ENCODE data around the gene ACTMAP. TPM values are rescaled to one million over a fixed set of nuclear protein-coding genes. Genes with fewer than 3 reads are reported as not detected.

The ACTMAP gene
- polyA plus RNA-seq, 1 of the 3 experiments (the other 2 are of a cell fraction), result 6.4 TPM

- TF ChIP-seq, protein P1, sequence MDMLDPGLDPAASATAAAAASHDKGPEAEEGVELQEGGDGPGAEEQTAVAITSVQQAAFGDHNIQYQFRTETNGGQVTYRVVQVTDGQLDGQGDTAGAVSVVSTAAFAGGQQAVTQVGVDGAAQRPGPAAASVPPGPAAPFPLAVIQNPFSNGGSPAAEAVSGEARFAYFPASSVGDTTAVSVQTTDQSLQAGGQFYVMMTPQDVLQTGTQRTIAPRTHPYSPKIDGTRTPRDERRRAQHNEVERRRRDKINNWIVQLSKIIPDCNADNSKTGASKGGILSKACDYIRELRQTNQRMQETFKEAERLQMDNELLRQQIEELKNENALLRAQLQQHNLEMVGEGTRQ (IDR thresholded peaks at IDR 0.05; ENCODE audit: borderline replicate concordance, low read depth, low read length), result no peak
- TF ChIP-seq JUND (IDR thresholded peaks at IDR 0.05) (no peak), SMC3 (IDR thresholded peaks at IDR 0.05; ENCODE audit: low read depth, low read length) (no peak), NFIC (IDR thresholded peaks at IDR 0.05; ENCODE audit: borderline replicate concordance) (no peak; the same call in 1 of the 2 replicates), RAD21 (IDR thresholded peaks at IDR 0.05; ENCODE audit: low read length) (no peak), MXI1 (IDR thresholded peaks at IDR 0.05; ENCODE audit: low read depth, low read length) (no peak), FOXJ3 (CRISPR knock-in tag; IDR thresholded peaks at IDR 0.05) (no peak), USF1 (IDR thresholded peaks at IDR 0.05; ENCODE audit: borderline replicate concordance, low read depth) (no peak), EZH2phosphoT487 (IDR thresholded peaks at IDR 0.05; ENCODE audit: borderline replicate concordance, low read depth) (no peak)
- TF ChIP-seq, protein P2, sequence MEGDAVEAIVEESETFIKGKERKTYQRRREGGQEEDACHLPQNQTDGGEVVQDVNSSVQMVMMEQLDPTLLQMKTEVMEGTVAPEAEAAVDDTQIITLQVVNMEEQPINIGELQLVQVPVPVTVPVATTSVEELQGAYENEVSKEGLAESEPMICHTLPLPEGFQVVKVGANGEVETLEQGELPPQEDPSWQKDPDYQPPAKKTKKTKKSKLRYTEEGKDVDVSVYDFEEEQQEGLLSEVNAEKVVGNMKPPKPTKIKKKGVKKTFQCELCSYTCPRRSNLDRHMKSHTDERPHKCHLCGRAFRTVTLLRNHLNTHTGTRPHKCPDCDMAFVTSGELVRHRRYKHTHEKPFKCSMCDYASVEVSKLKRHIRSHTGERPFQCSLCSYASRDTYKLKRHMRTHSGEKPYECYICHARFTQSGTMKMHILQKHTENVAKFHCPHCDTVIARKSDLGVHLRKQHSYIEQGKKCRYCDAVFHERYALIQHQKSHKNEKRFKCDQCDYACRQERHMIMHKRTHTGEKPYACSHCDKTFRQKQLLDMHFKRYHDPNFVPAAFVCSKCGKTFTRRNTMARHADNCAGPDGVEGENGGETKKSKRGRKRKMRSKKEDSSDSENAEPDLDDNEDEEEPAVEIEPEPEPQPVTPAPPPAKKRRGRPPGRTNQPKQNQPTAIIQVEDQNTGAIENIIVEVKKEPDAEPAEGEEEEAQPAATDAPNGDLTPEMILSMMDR (IDR thresholded peaks at IDR 0.05), result no peak
Observed at GRCh38 chr19:40716482-40717324, 33.6 kb downstream of the ACTMAP start, which contains the start of the genes COQ8B and ITPKC (continued).

GRCh38 chr19:40716031-40716481 lies 34.2 kb downstream of the ACTMAP start:
- ChIA-PET CTCF (interaction anchor here (0.9 to 1.0 kb wide), 3 partner anchors 53 to 89 kb away, joined by 3 to 5 read pairs (median 3); no protein-coding TSS in a partner anchor), POLR2A (interaction anchor here (0.6 to 1.8 kb wide), 5 partner anchors 25 to 90 kb away, joined by 3 to 15 read pairs (median 4); partner anchors contain the start of genes ACTMAP, RAB4B and SNRPA)
- H2AFZ ChIP-seq (ENCODE audit: low read depth), result 0 out of 2 replicates have a peak overlapping the region, but pooled peaks have one; percentile 53

More at GRCh38 chr19:40716031-40716481, 34.2 kb downstream of the ACTMAP start:
- no peaks in the 10 kb centered on the region for H3K9me3 ChIP-seq
- H3K4me1 ChIP-seq (ENCODE audit: control insufficient read depth in 1 of 2, insufficient read depth in 2 of 2, low read depth in 1 of 2, low read length in 1 of 2), result peaks cover 8 to 35% of the 10 kb centered on the region in 2 experiments; a peak in 1 of 4 replicates
- H3K27me3 ChIP-seq (ENCODE audit: insufficient read depth), result no peaks in the 10 kb centered on the region
- DNase-seq, result no peak
- peaks cover 0 to 16% of the 10 kb centered on the region in 2 experiments for H3K36me3 ChIP-seq (replicated peaks in 1 of 2; ENCODE audit: control insufficient read depth in 1 of 2, insufficient read depth in 2 of 2, low read length in 1 of 2)
- H3K9me2 ChIP-seq, result no peaks in the 10 kb centered on the region
- H3K4me3 ChIP-seq (ENCODE audit: low read depth in 2 of 2, low read length in 1 of 2), result peak overlapping the region; percentile 70 to 80
- peak; percentile 68 for TF ChIP-seq NFIC (IDR thresholded peaks at IDR 0.05; ENCODE audit: borderline replicate concordance)
- peak; percentile 63; the same call in 1 of the 2 replicates for TF ChIP-seq SIN3A (IDR thresholded peaks at IDR 0.05; ENCODE audit: borderline replicate concordance, low read depth, low read length)
- TF ChIP-seq, protein P3, sequence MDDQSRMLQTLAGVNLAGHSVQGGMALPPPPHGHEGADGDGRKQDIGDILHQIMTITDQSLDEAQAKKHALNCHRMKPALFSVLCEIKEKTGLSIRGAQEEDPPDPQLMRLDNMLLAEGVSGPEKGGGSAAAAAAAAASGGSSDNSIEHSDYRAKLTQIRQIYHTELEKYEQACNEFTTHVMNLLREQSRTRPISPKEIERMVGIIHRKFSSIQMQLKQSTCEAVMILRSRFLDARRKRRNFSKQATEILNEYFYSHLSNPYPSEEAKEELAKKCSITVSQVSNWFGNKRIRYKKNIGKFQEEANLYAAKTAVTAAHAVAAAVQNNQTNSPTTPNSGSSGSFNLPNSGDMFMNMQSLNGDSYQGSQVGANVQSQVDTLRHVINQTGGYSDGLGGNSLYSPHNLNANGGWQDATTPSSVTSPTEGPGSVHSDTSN (IDR thresholded peaks at IDR 0.05), result peak; percentile 84
- TF ChIP-seq USF1 (IDR thresholded peaks at IDR 0.05; ENCODE audit: borderline replicate concordance, low read depth), result no peak
- TF ChIP-seq CHD2 (IDR thresholded peaks at IDR 0.05; ENCODE audit: low read length, partially characterized antibody), result no peak
- peak; percentile 69; the same call in 1 of the 2 replicates for TF ChIP-seq POLR2AphosphoS5 (IDR thresholded peaks at IDR 0.05; ENCODE audit: low read depth, low read length)
- TF ChIP-seq YY1 (IDR thresholded peaks at IDR 0.05; ENCODE audit: low read depth), result no peak
- peak; percentile 48; the same call in 1 of the 2 replicates for TF ChIP-seq RXRA (IDR thresholded peaks at IDR 0.05; ENCODE audit: borderline replicate concordance, low read depth)
- peak; percentile 40; the same call in 1 of the 2 replicates for TF ChIP-seq FOSL2 (IDR thresholded peaks at IDR 0.05; ENCODE audit: borderline replicate concordance, low read depth)
- H3K79me2 ChIP-seq (ENCODE audit: insufficient read depth), result peaks cover 54% of the 10 kb centered on the region
- WGBS (ENCODE audit: low lambda C conversion rate), result under 1% methylated on average over 8 of the region's 8 CpGs
- peak overlapping the region; percentile 98 for H3K9ac ChIP-seq
- peak overlapping the region; percentile 89 for H3K4me2 ChIP-seq
- H3F3A ChIP-seq (replicated peaks; ENCODE audit: insufficient read depth), result peaks cover 17% of the 10 kb centered on the region
- no peaks in the 10 kb centered on the region; the same call in 1 of the 2 replicates for H4K20me1 ChIP-seq (ENCODE audit: insufficient read depth)
- peak overlapping the region; percentile 96 to 100 for H3K27ac ChIP-seq (ENCODE audit: low read depth in 2 of 2, low read length in 1 of 2)

Measured in SK-N-SH (cell line).